Stimulated activated CD8-positive, alpha-beta memory T cell treated with anti-CD3 and anti-CD28 coated beads, Interleukin-12 subunit alpha, Interleukin-12 subunit beta, amount 100 ng/mL, for 24 hours (primary cell): ENCODE results near the gene PPIG.
"Not testable (repeated sequence)": the region's sequence is repeated elsewhere in the genome, so short reads cannot be mapped to it uniquely, and the experiment has no call there.

Source experiments
- DNase-seq: peaks from one replicate; pipeline ENCODE4 v3.0.0-alpha.2; 2020; ENCODE audit errors: extremely low read depth

Gene PPIG

GRCh38 chr2:169664600-169664977 lies 80.4 kb downstream of the PPIG start:
- DNase-seq, result no peak

- no peak for DNase-seq
Observed at GRCh38 chr2:169664978-169665930, 81.1 kb downstream of the PPIG start.

GRCh38 chr2:169667583-169667982 lies 83.4 kb downstream of the PPIG start:
- no peak for DNase-seq

DNA sequence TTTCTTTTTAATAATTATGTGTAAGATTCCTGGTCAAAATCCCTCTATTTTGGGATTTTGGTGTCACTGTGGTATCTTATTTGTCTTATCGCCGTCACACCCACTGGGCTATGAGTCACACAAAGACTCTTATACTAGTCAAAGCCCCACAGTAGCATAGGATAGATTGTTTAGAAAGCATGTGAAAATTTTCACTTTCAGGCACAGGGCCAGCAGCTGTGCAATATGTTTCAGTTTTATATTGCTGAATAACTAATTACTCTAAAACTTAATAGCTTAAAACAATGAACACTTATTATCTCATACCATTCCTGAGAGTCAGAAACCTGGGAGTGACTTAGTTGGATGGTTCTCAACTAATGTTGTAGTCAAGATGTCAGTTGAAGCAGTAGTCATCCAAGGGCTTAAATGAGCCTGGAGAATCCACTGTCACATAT lies 86.1 kb downstream of the PPIG start:
- no peak for DNase-seq

DNA sequence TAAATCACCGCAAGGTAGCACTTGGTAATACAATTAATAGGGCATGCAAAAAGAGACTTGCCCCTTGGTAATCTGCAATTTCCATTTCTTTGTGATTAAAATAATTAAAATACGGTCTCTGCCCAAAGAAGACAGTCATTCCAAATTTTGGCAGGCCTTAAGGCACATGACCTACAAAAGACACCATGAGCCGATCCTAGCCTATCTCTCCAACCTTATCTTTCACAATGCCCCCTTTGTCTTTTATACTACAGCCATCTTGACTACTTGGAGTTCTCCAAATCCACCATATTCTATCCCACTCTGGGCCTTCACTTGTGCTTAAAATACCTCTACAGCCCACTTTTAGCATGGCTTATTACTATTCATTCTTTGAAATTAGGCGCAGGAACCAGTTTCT lies 86.8 kb downstream of the PPIG start:
- no peak for DNase-seq

DNA sequence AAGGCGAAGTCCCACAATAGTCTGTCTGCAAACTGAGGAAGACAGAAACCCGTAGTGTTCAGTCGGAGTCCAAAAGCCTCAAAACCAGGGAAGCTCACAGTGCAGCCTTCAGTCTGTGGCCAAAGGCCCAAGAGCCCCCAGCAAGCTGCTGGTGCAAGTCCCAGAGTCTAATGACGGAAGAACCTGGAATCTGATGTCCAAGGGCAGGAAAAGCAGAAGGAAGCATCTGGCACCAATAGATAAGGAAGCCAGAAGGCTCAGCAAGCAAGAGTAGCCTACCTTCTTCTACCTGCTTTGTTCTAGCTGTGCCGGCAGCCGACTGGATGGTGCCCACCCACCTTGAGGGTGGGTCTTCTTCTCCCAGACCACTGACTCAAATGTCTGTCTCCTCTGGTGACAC lies 88.3 kb downstream of the PPIG start:
- DNase-seq, result no peak

GRCh38 chr2:169673106-169673505 lies 89.0 kb downstream of the PPIG start:
- no peak for DNase-seq

DNA sequence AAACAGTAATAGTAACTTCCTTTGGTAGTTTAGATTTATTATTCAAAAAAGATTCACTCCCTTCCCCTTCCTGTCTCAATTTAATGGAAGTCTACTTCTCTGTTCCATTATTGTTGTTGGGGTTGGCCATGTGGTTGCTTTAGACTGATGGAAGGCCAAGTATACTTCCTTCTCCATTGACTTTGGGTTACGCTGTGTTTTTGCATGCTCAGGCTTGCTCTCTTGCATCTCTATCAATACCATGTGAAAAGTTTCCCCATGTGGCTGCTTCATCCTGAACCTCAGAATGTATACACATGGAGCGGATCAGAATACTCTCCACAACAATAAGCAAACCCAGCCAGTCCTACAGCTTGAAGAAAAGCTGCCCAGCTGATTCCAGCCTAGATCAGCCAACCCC lies 89.8 kb downstream of the PPIG start:
- no peak for DNase-seq

GRCh38 chr2:169676357-169676756 lies 92.2 kb downstream of the PPIG start:
- DNase-seq, result no peak

DNA sequence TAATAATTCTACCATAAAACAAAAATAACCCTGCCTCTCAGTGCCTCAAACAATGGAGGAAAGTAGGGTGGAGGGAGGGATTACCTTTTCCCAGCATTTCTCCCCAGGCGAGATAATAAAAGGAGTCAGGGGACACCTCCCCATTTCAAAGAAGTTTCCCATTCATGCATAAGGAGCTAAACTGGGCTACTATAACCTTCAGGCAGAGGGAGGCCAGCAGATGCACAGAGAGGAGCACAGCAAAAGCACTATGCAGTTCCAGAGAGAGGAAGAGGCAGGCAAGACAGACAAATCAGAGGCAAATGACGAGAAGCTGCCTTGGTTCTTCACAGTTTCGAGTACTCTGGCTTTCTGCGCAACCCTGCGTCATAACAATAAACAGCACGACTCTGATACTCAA lies 92.7 kb downstream of the PPIG start:
- no peak for DNase-seq

DNA sequence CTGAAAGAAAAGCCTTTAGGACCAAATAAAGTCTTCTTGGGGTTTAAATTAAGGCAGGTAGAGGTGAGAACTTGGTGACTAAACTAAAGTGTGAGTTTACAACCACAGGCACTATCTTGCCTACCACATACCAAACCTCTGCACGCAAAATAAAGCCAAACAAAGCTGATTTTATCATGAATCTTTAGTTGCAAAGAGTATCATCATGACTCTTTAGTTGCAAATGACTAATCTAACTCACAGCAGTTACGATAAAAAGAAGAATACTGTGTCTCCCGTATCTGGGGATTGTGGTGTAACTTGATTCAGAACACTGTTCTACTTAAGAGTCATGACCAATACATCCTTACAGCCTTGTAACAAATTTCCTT lies 98.9 kb downstream of the PPIG start:
- DNase-seq, result no peak

GRCh38 chr2:169683425-169684134 lies 99.4 kb downstream of the PPIG start:
- no peak for DNase-seq

- no peak for DNase-seq
Observed at GRCh38 chr2:169684135-169684565, 100.0 kb downstream of the PPIG start.

DNA sequence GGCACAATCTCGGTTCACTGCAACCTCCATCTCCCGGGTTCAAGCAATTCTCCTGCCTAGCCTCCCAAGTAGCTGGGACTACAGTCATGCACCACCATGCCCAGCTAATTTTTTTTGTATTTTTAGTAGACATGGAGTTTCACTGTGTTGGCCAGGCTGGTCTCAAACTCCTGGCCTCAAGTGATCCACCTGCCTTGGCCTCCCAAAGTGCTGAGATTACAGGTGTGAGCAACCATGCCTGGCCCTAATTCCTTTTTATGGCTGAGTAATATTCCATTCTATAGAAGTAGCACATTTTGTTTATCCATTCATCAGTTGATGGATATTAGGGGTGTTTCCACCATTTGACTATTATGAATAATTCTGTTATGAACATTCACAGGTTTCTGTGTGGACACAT lies 100.6 kb downstream of the PPIG start:
- DNase-seq, result not testable (repeated sequence)

DNA sequence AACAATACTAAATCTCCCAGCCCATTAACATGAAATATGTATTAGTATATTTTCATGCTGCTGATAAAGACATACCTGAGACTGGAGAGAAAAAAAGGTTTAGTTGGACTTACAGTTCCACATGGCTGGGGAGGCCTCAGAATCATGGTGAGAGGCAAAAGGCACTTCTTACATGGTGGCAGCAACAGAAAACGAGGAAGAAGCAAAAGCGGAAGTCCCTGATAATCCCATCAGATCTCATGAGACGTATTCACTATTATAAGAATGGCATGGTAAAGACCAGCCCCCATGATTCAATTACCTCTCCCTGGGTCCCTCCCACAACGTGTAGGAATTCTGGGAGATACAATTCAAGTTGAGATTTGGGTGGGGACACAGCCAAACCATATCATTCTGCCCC lies 102.7 kb downstream of the PPIG start:
- not testable (repeated sequence) for DNase-seq

DNA sequence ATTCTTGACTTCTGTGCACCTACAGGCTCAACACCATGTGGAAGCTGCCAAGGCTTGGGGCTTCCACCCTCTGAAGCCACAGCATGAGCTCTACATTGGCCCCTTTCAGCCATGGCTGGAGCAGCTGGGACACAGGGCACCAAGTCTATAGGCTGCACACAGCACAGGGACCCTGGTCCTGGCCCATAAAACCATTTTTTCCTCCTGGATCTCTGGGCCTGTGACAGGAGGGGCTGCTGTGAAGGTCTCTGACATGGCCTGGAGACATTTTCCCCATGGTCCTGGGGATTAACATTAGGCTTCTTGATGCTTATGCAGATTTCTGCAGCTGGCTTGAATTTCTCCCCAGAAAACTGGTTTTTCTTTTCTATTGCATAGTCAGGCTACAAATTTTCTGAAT lies 103.8 kb downstream of the PPIG start:
- not testable (repeated sequence) for DNase-seq

- DNase-seq, result no peak
Observed at GRCh38 chr2:169690958-169691357, 106.8 kb downstream of the PPIG start.
